Amniotic stem cell (primary cell): ENCODE results near the gene MIOX.

ENCODE experiments used
- DNase-seq: peaks from one replicate; lab custom pipeline; 2025; lab: John Stamatoyannopoulos, UW

The MIOX gene

GRCh38 chr22:50473855-50474671 lies 12.6 kb upstream of the MIOX start:
- DNase-seq, result no peak

- peak; percentile 76 for DNase-seq
Observed at GRCh38 chr22:50474710-50475651, 11.7 kb upstream of the MIOX start, which contains the start of gene SBF1. SBF1 (minus strand) TSS chr22:50475035; CDS start chr22:50474840, 195 bp downstream.

GRCh38 chr22:50475652-50476002 lies 11.0 kb upstream of the MIOX start:
- no peak for DNase-seq

GRCh38 chr22:50476868-50477267 lies 9.8 kb upstream of the MIOX start:
- no peak for DNase-seq

GRCh38 chr22:50477923-50478322 lies 8.7 kb upstream of the MIOX start:
- DNase-seq, result no peak

GRCh38 chr22:50479721-50480120 lies 6.9 kb upstream of the MIOX start:
- DNase-seq, result no peak

GRCh38 chr22:50481045-50481439 lies 5.6 kb upstream of the MIOX start:
- no peak for DNase-seq

DNA sequence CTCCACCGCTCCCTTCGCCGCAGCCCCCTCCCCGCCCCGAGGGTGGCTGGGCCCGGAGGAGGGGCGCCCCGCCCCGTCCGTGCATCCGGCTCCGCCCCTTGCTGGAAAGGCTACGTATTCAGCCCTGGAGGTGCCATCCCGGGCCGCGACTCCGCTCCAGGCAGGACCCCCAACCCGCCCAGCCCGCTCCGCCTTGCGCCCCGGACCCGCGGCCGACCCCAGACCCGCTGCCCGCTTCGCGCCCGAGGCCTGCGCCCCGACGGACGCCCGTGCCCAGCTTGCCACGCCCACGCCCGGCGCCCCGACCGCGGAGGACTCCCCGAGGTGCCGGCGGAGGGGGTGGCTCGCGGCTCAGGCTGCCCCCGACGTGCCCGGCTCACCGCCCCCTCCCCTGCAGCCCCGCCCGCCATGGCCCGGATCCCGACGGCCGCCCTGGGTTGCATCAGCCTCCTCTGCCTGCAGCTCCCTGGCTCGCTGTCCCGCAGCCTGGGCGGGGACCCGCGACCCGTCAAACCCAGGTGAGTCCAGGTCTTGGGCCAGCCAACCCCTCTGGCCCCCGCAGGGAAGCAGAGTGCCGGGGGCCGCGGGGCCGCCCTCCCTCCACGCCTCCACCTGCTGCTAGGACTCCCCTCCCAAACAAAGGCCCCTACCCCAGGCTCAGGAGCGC lies 5.1 kb upstream of the MIOX start, which contains the start of gene ADM2:
ADM2 (plus strand) TSS at position 104 of the 667 bp plus-strand sequence; CDS start at position 409, 305 bp downstream.
- DNase-seq, result no peak

GRCh38 chr22:50482107-50483074 lies 4.3 kb upstream of the MIOX start:
- DNase-seq, result no peak

DNA sequence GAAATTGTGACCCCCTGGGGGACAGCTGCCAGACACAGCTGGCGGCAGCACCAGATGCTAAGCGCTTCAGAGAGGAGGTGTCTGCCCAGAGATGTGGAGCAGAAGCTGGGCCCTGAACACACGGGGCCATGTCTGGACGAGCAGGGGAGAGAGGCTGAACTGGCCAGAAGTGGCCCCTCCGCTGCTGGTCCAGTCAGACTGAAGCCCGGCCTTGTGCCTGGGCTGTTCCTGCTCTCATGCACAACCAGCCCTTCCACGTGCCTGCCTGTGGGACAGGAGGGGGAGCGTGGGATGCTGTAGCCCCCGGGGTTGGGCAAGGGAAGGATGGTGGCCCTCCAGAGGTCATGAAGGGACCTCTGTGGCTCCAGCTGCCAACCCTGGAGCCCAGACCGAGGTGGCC lies 3.6 kb upstream of the MIOX start:
- DNase-seq, result no peak

- DNase-seq, result no peak
Observed at GRCh38 chr22:50483556-50483955, 3.1 kb upstream of the MIOX start.

DNA sequence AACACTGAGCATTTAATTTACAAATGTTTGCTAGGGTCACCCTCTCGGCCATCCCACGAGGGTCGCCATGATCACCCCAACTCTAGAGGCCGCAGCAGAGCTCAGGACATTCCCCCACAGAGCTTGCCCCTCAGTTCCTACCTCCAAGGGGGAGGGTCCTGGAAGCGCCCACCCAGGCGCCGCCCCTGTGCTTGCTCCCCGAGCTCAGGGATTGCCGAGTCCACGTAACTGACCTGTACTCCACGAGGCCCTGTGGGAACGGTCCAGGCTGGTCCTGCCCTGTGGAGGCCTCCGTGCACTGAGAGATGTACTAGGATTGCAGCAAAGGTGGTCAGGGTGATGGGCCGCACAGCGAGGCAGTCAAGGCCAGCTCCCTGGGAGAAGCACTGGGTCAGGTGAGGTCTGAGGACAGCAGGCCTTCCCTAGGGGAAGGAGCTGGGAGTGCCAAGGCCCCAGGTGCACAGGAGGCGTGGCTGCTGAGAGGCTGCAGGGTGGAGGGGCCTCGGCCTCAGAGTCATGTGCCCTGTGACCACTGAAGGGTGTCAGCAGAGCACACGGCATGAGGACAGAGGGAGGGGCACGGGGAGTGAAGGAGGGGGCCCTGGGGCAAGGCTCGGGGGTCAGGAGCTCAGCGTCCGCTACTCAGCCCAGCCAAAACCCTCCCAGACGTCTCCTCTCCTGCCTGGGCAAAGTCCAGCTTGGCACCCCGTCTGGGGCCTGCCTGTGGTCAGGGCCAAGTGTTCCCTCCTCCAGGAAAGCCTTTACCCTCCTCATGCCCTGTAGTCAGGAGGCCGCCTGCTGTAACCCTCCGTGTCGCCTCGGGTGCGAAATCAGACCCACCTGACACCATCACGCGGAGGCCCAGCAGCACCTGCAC lies 2.4 kb upstream of the MIOX start:
- DNase-seq, result no peak

- DNase-seq, result no peak
Observed at GRCh38 chr22:50485221-50486131, 1.2 kb upstream of the MIOX start.

GRCh38 chr22:50487290-50488005 lies 789 bp downstream of the MIOX start:
- no peak for DNase-seq

GRCh38 chr22:50488006-50488677 lies 1.5 kb downstream of the MIOX start:
- no peak for DNase-seq

DNA sequence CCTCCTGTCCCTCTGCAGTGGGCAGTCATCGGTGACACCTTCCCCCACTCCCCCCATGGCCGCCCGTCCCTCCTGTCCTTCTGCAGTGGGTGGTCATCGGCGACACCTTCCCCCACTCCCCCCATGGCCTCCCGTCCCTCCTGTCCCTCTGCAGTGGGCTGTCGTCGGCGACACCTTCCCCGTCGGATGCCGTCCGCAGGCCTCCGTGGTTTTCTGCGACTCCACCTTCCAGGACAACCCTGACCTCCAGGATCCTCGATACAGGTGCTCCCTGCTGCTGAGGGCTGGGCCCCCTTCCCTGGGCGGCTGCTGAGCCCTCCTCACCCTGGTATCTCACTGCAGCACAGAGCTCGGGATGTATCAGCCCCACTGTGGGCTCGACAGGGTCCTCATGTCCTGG lies 2.2 kb downstream of the MIOX start:
- no peak for DNase-seq

DNA sequence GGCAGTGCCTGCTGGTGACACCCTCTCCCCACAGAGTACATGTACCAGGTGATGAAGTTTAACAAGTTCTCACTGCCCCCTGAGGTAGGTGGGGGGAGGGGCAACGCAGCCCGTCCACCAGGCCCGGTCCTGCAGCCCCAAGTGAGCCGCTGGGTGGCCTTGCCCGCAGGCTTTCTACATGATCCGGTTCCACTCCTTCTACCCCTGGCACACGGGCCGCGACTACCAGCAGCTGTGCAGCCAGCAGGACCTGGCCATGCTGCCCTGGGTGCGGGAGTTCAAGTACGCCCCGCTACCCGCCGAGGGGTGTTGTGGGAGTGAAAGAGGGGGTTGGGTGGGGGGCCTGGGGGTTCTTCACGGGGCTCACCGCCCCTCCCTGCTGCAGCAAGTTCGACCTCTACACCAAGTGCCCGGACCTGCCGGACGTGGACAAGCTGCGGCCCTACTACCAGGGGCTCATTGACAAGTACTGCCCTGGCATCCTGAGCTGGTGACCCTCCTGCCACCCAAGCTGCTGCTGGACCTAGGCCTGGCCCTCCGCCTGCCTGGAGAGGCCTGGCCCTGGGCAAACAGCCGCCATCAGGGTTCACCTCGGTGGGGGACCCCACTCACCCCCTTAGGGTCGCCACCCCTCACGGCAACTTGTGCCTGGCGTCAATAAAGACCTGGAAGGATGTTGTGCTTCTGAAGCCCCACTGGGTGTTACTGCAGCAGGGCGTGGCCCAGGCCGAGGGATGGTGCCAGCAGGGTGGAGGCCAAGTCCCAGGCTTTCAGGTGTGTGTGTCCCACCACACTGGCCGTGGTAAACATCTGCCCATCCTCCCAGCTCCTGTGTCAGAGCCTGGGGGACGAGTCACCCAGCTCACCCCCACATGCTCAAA lies 2.9 kb downstream of the MIOX start:
- no peak for DNase-seq
